ENCODE data around the gene CD58. TPM values are rescaled to one million over a fixed set of nuclear protein-coding genes. Genes with fewer than 3 reads are reported as not detected.

CD58 gene
- total RNA-seq, 1 experiment from 2014 or later = 11.0 TPM

DNA sequence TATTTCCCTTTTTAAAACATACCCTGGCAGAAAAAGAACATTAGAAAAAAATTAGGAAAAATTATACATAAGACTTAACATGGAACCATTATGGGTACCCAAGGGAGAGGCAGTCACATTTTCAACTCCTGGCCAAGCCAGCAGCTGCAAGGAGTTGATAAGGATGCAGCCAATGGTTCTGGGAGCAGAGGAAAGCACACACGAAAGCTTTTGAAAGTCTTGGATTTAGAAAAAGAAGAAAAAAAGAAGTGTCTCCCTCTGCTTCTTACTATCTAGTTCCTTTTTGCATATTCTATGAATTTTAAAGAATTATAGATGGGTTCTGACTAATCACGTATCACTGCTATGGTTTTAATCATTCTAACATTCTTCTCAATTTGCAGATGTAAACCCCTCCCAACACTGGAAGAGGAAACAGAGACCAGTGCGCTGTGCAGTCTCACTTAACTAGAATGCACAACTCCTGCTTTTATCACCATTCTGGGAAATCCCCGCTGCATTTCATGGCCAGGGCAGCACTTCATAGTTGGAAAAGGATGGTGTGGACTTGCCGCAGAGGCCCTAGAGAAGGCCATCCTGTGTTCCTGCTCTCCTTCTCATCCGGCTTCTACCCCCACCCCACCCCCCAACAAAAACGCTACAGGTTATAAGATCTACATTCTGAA is 2.7 kb upstream of the CD58 start:
- DNase-seq (ENCODE audit: unreplicated experiment) = no peak
- H3K9me3 Mint-ChIP-seq (ENCODE audit: unreplicated experiment) = no peaks in the 10 kb centered on the region
- ChIA-PET CTCF (interaction anchor here (0.6 to 4.0 kb wide), 16 partner anchors 10 to 486 kb away, joined by 3 to 27 read pairs (median 4); partner anchors contain the start of gene TTF2), POLR2A (interaction anchor here (0.9 kb wide), 1 partner anchor 29 kb away, joined by 3 read pairs; no protein-coding TSS in a partner anchor)
- no TSS peak for BruUV-seq (replicated peaks)
- no peaks in the 10 kb centered on the region for H3K27me3 Mint-ChIP-seq (ENCODE audit: insufficient read depth, unreplicated experiment)
- intact Hi-C loops (cut with micrococcal nuclease) = loop anchor here (1.0 to 10.0 kb wide), 9 partner anchors 23 to 486 kb away; no protein-coding TSS in a partner anchor
- TF ChIP-seq, protein P1, sequence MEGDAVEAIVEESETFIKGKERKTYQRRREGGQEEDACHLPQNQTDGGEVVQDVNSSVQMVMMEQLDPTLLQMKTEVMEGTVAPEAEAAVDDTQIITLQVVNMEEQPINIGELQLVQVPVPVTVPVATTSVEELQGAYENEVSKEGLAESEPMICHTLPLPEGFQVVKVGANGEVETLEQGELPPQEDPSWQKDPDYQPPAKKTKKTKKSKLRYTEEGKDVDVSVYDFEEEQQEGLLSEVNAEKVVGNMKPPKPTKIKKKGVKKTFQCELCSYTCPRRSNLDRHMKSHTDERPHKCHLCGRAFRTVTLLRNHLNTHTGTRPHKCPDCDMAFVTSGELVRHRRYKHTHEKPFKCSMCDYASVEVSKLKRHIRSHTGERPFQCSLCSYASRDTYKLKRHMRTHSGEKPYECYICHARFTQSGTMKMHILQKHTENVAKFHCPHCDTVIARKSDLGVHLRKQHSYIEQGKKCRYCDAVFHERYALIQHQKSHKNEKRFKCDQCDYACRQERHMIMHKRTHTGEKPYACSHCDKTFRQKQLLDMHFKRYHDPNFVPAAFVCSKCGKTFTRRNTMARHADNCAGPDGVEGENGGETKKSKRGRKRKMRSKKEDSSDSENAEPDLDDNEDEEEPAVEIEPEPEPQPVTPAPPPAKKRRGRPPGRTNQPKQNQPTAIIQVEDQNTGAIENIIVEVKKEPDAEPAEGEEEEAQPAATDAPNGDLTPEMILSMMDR (IDR thresholded peaks at IDR 0.05; ENCODE audit: unreplicated experiment) = no peak
- H3K27ac Mint-ChIP-seq (ENCODE audit: low read depth, unreplicated experiment) = no peak overlapping the region
- H3K36me3 Mint-ChIP-seq (ENCODE audit: insufficient read depth, unreplicated experiment) = peaks cover 12% of the 10 kb centered on the region
- no peak overlapping the region for H3K4me3 Mint-ChIP-seq (ENCODE audit: unreplicated experiment)
- peaks cover 21% of the 10 kb centered on the region for H3K4me1 Mint-ChIP-seq (ENCODE audit: insufficient read depth, unreplicated experiment)

DNA sequence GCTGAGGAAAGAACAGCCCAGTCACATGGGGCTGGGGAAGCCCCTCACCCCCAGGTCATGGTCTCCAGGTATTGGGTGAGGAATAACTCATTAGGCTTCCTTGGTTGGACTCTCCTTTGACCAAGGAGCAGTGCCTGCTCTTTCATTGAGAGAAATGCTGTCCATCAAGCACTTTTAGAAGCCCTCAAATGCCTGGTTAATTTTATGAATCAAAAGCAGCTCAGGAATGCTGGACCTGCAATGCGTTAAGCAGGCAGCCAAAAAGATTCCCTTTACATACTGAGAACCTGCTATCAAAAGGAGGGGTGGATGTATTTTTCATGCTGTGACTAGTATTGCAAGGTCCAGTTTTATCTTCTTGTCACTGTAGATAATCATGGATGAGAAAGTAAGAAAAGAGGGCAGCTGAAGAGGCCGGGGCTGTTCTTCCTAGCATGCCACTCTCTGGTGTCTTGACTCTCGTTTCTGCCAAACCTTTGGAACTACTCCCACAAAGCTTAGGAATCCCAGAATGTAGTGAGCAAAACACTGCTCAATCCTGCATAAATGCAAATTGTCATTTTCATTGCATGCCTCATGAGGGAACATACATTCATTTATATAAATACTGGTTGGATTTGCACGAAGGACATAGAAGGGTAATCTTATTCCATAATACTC is 2.1 kb upstream of the CD58 start:
- peaks cover 24% of the 10 kb centered on the region for H3K4me1 Mint-ChIP-seq (ENCODE audit: insufficient read depth, unreplicated experiment)
- TF ChIP-seq, protein P1 (IDR thresholded peaks at IDR 0.05; ENCODE audit: unreplicated experiment) = no peak
- no TSS peak for BruUV-seq (replicated peaks)
- ChIA-PET CTCF (interaction anchor here (0.6 to 4.0 kb wide), 8 partner anchors 15 to 487 kb away, joined by 3 to 27 read pairs (median 4); partner anchors contain the start of gene TTF2), POLR2A (interaction anchor here (0.7 to 5.0 kb wide), 2 partner anchors 16 to 24 kb away, joined by 4 to 37 read pairs; no protein-coding TSS in a partner anchor)
- H3K27ac Mint-ChIP-seq (ENCODE audit: low read depth, unreplicated experiment) = no peak overlapping the region
- peaks cover 12% of the 10 kb centered on the region for H3K36me3 Mint-ChIP-seq (ENCODE audit: insufficient read depth, unreplicated experiment)
- H3K27me3 Mint-ChIP-seq (ENCODE audit: insufficient read depth, unreplicated experiment) = no peaks in the 10 kb centered on the region
- no peak overlapping the region for H3K4me3 Mint-ChIP-seq (ENCODE audit: unreplicated experiment)
- intact Hi-C loops (cut with micrococcal nuclease) = loop anchor here (5.0 to 10.0 kb wide), 4 partner anchors 164 to 438 kb away; no protein-coding TSS in a partner anchor
- H3K9me3 Mint-ChIP-seq (ENCODE audit: unreplicated experiment) = no peaks in the 10 kb centered on the region
- no peak for DNase-seq (ENCODE audit: unreplicated experiment)

DNA sequence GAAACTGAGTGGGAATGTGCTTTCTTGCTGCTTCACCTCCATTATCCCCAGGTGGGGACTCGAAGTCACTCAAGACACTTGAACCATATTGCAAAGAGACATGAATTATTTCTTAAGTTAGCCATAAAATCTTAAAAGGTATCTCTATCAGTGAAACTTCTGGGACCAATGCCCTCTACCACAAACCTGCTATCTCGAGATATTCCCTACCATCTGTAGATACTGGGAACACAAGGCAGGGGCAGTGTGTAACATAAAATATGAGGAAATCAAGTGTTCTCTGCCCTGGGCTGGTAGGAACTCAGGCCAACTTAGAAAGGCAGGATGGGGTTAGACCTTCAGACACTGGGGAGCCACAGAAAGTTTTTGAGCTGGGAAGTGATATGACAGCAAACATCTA is 1.3 kb upstream of the CD58 start:
- H3K9me3 Mint-ChIP-seq (ENCODE audit: unreplicated experiment) = no peaks in the 10 kb centered on the region
- POLR2A ChIA-PET = interaction anchor here (5.0 kb wide), 1 partner anchor 15 kb away, joined by 37 read pairs; no protein-coding TSS in a partner anchor

More for the DNA sequence above, 1.3 kb upstream of the CD58 start:
- TF ChIP-seq, protein P1 (IDR thresholded peaks at IDR 0.05; ENCODE audit: unreplicated experiment) = no peak
- Mint-ChIP-seq H3K4me1 (ENCODE audit: insufficient read depth, unreplicated experiment) (peaks cover 24% of the 10 kb centered on the region), H3K36me3 (ENCODE audit: insufficient read depth, unreplicated experiment) (peaks cover 12% of the 10 kb centered on the region), H3K4me3 (ENCODE audit: unreplicated experiment) (peak overlapping the region; percentile 69), H3K27ac (ENCODE audit: low read depth, unreplicated experiment) (peak overlapping the region; percentile 91), H3K27me3 (ENCODE audit: insufficient read depth, unreplicated experiment) (no peaks in the 10 kb centered on the region)
- intact Hi-C loops (cut with micrococcal nuclease) = loop anchor here (5.0 to 10.0 kb wide), 4 partner anchors 165 to 437 kb away; no protein-coding TSS in a partner anchor
- DNase-seq (ENCODE audit: unreplicated experiment) = no peak
- BruUV-seq (replicated peaks) = no TSS peak
- CTCF ChIA-PET = interaction anchor here (0.5 to 4.0 kb wide), 7 partner anchors 24 to 542 kb away, joined by 3 to 27 read pairs (median 4); no protein-coding TSS in a partner anchor

Measured in MCF 10A (cell line).